Lower lobe of right lung (tissue), 2 donors: ENCODE results near the gene DCXR. TPM values are rescaled to one million over a fixed set of nuclear protein-coding genes. Genes with fewer than 3 reads are reported as not detected.

Source experiments
- ATAC-seq, 2 donors: fragments of 200-7000 bp; cut with Tn5 transposase; one replicate each; pipeline ENCODE4 v1.9.1; 2020 to 2022; ENCODE audit warnings: mild to moderate bottlenecking in 2 of 2, moderate library complexity in 2 of 2
- DNase-seq: peaks from one replicate; pipeline ENCODE4 v3.0.0-alpha.2; 2020
- H3K27ac ChIP-seq: fragments of 200-600 bp; one replicate; pipeline ENCODE4 v1.8.0; 2022
- H3K27me3 ChIP-seq: fragments of 200-600 bp; one replicate; pipeline ENCODE4 v1.8.0; 2022; ENCODE audit warnings: low read depth
- H3K36me3 ChIP-seq: fragments of 200-600 bp; one replicate; pipeline ENCODE4 v1.8.0; 2022; ENCODE audit warnings: mild to moderate bottlenecking
- H3K4me1 ChIP-seq: fragments of 200-600 bp; one replicate; pipeline ENCODE4 v1.8.0; 2022
- H3K4me3 ChIP-seq: fragments of 200-600 bp; one replicate; pipeline ENCODE4 v1.8.0; 2022; ENCODE audit warnings: mild to moderate bottlenecking
- H3K9me3 ChIP-seq: fragments of 200-600 bp; one replicate; pipeline ENCODE4 v1.8.0; 2022
- CTCF ChIP-seq: fragments of 200-600 bp; IDR thresholded peaks from one replicate; pipeline ENCODE4 v1.8.0; 2022; ENCODE audit warnings: antibody characterized with exemption, mild to moderate bottlenecking
- intact Hi-C: fragments of 100-400 bp; cut with DNase I; formaldehyde crosslinking; loops from one replicate; pipeline ENCODE4 v1.11.0; 2022
- total RNA-seq: library from RNA; stranded (reverse); fragmentation: NEBNext Ultra II Directional; extraction: Animal tissue kit (Norgen Biotek cat#: 25700); gene quantifications from one replicate; pipeline ENCODE4 v1.2.1, GENCODE V29; 2021
- donor health status: DM: no; HTN: yes; CAD: no; lungs with severe emphysema.

Gene DCXR
- total RNA-seq, 1 donor from 2014 or later, result 133 TPM

GRCh38 chr17:82037889-82038195 lies 345 bp upstream of the DCXR start:
- no peak for TF ChIP-seq CTCF
- no peak for DNase-seq
- H3K4me1 ChIP-seq, result peaks cover 27% of the 10 kb centered on the region
- H3K9me3 ChIP-seq, result no peaks in the 10 kb centered on the region
- intact Hi-C loops, result no loop called here
- no peak for ATAC-seq
- peak overlapping the region; percentile 76 for H3K4me3 ChIP-seq
- no peaks in the 10 kb centered on the region for H3K36me3 ChIP-seq
- no peaks in the 10 kb centered on the region for H3K27me3 ChIP-seq
- peak overlapping the region; percentile 97 for H3K27ac ChIP-seq

GRCh38 chr17:82036634-82037091 lies 834 bp downstream of the DCXR start:
- TF ChIP-seq CTCF, result no peak
- ATAC-seq, result peak in 1 of 2 donors; percentile 2
- Histone ChIP-seq H3K27ac (peak overlapping the region; percentile 97), H3K36me3 (no peaks in the 10 kb centered on the region), H3K27me3 (peaks cover 8% of the 10 kb centered on the region), H3K4me1 (peaks cover 34% of the 10 kb centered on the region), H3K4me3 (peak overlapping the region; percentile 76), H3K9me3 (no peaks in the 10 kb centered on the region)
- intact Hi-C loops, result no loop called here
- no peak for DNase-seq

GRCh38 chr17:82035956-82036633 lies 1.4 kb downstream of the DCXR start:
- intact Hi-C loops, result no loop called here
- Histone ChIP-seq H3K9me3 (no peaks in the 10 kb centered on the region), H3K4me3 (peak overlapping the region; percentile 76), H3K4me1 (peaks cover 34% of the 10 kb centered on the region), H3K27ac (peak overlapping the region; percentile 97), H3K36me3 (no peaks in the 10 kb centered on the region), H3K27me3 (peaks cover 8% of the 10 kb centered on the region)
- DNase-seq, result no peak
- no peak for ATAC-seq
- TF ChIP-seq CTCF, result no peak

- Histone ChIP-seq H3K36me3 (no peaks in the 10 kb centered on the region), H3K4me1 (peaks cover 38% of the 10 kb centered on the region), H3K9me3 (no peaks in the 10 kb centered on the region), H3K4me3 (no peak overlapping the region), H3K27me3 (peaks cover 8% of the 10 kb centered on the region), H3K27ac (no peak overlapping the region)
- DNase-seq (no peak), ATAC-seq (no peak)
- TF ChIP-seq CTCF, result no peak
- intact Hi-C loops, result no loop called here
These were observed 2.0 kb downstream of the DCXR start for GRCh38 chr17:82035488-82035887.

- ATAC-seq, result no peak
- DNase-seq, result no peak
- intact Hi-C loops, result no loop called here
- TF ChIP-seq CTCF, result no peak
- H3K27ac ChIP-seq, result no peak overlapping the region
- peaks cover 45% of the 10 kb centered on the region for H3K4me1 ChIP-seq
- H3K27me3 ChIP-seq, result peaks cover 8% of the 10 kb centered on the region
- no peaks in the 10 kb centered on the region for H3K36me3 ChIP-seq
- no peak overlapping the region for H3K4me3 ChIP-seq
- no peaks in the 10 kb centered on the region for H3K9me3 ChIP-seq
These were observed 3.0 kb downstream of the DCXR start for GRCh38 chr17:82034371-82035011.
